ENCODE results near the gene FREM2. TPM values are rescaled to one million over a fixed set of nuclear protein-coding genes. Genes with fewer than 3 reads are reported as not detected.

Gene FREM2
- total and polyA plus RNA-seq, 2 experiments from 2014 or later: 2.4 to 29.8 TPM

DNA sequence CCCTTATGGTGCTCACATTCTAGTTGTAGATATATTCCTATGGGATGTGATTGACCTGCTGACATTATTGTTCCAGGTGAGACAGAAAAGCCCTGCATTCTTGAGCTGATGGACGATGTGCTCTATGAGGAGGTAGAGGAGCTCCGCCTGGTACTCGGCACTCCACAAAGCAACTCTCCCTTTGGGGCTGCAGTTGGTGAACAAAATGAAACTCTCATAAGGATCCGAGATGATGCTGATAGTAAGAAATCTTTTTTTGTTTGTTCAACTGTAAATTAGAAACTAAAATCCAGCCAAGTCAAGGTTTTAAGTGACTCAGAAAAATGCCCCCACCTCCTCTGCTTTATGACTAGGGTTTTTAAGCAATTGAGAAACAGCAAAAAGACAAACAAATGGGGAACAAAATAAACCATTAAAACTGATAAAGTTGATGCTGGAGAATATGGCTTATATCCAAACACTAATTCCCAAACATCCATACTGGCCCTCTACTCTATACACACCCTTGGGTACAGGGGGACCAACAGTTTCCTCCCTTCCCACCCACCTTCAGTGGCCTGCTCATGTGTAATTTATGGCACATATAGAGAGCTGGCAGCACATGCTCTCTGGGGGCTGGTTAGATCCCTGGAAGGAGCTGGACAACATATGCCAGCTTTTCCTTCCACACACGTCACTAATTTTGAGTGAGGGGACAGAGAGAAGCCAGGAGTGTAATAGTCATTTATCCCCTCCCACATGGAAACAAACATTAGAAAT is 164.2 kb downstream of the FREM2 start:
- Histone ChIP-seq H3K36me3 (ENCODE audit: insufficient read depth) (no peaks in the 10 kb centered on the region; the same call in 1 of the 2 replicates), H3K4me1 (ENCODE audit: insufficient read depth) (peaks cover 9% of the 10 kb centered on the region; the same call in 1 of the 2 replicates), H4K20me1 (replicated peaks; ENCODE audit: insufficient read depth) (no peaks in the 10 kb centered on the region), H3K4me3 (no peak overlapping the region), H3K27ac (ENCODE audit: low read depth) (no peak overlapping the region), H2AFZ (no peak overlapping the region), H3K9me2 (ENCODE audit: insufficient read depth) (no peaks in the 10 kb centered on the region), H3K27me3 (ENCODE audit: insufficient read depth) (no peaks in the 10 kb centered on the region), H3F3A (replicated peaks; ENCODE audit: low read depth) (no peaks in the 10 kb centered on the region), H3K79me2 (replicated peaks; ENCODE audit: insufficient read depth) (no peaks in the 10 kb centered on the region), H3K4me2 (no peak overlapping the region)
- Mint-ChIP-seq H3K4me1 (peaks cover 5% of the 10 kb centered on the region; the same call in 2 of the 3 replicates), H3K27me3 (ENCODE audit: insufficient read depth, low read depth, poor library complexity) (no peaks in the 10 kb centered on the region), H3K4me3 (no peak overlapping the region), H3K36me3 (ENCODE audit: low read depth) (peaks cover 15% of the 10 kb centered on the region; the same call in 2 of the 3 replicates), H3K27ac (peak overlapping the region; percentile 28; the same call in 1 of the 2 replicates), H3K9me3 (no peaks in the 10 kb centered on the region)
- TF ChIP-seq POLR2AphosphoS5 (IDR thresholded peaks at IDR 0.05; ENCODE audit: low read depth) (no peak), ZNF114 (CRISPR knock-in tag; IDR thresholded peaks at IDR 0.05) (no peak), NANOG (IDR thresholded peaks at IDR 0.05; ENCODE audit: borderline replicate concordance) (no peak), STAT1 (IDR thresholded peaks at IDR 0.05; ENCODE audit: unreplicated experiment) (no peak), ZNF331 (CRISPR knock-in tag; IDR thresholded peaks at IDR 0.05; ENCODE audit: low read depth) (no peak), CREB1 (CRISPR knock-in tag; IDR thresholded peaks at IDR 0.05; ENCODE audit: low read depth) (no peak), EZH2 (IDR thresholded peaks at IDR 0.05; ENCODE audit: low read depth, unreplicated experiment) (no peak), JUNB (IDR thresholded peaks at IDR 0.05; ENCODE audit: unreplicated experiment) (no peak), EZH2phosphoT487 (IDR thresholded peaks at IDR 0.05; ENCODE audit: unreplicated experiment) (no peak)
- TF ChIP-seq, protein P1, sequence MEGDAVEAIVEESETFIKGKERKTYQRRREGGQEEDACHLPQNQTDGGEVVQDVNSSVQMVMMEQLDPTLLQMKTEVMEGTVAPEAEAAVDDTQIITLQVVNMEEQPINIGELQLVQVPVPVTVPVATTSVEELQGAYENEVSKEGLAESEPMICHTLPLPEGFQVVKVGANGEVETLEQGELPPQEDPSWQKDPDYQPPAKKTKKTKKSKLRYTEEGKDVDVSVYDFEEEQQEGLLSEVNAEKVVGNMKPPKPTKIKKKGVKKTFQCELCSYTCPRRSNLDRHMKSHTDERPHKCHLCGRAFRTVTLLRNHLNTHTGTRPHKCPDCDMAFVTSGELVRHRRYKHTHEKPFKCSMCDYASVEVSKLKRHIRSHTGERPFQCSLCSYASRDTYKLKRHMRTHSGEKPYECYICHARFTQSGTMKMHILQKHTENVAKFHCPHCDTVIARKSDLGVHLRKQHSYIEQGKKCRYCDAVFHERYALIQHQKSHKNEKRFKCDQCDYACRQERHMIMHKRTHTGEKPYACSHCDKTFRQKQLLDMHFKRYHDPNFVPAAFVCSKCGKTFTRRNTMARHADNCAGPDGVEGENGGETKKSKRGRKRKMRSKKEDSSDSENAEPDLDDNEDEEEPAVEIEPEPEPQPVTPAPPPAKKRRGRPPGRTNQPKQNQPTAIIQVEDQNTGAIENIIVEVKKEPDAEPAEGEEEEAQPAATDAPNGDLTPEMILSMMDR (conservative IDR thresholded peaks at IDR 0.05; ENCODE audit: low read depth in 2 of 2): no peak
- TF ChIP-seq, protein P2, sequence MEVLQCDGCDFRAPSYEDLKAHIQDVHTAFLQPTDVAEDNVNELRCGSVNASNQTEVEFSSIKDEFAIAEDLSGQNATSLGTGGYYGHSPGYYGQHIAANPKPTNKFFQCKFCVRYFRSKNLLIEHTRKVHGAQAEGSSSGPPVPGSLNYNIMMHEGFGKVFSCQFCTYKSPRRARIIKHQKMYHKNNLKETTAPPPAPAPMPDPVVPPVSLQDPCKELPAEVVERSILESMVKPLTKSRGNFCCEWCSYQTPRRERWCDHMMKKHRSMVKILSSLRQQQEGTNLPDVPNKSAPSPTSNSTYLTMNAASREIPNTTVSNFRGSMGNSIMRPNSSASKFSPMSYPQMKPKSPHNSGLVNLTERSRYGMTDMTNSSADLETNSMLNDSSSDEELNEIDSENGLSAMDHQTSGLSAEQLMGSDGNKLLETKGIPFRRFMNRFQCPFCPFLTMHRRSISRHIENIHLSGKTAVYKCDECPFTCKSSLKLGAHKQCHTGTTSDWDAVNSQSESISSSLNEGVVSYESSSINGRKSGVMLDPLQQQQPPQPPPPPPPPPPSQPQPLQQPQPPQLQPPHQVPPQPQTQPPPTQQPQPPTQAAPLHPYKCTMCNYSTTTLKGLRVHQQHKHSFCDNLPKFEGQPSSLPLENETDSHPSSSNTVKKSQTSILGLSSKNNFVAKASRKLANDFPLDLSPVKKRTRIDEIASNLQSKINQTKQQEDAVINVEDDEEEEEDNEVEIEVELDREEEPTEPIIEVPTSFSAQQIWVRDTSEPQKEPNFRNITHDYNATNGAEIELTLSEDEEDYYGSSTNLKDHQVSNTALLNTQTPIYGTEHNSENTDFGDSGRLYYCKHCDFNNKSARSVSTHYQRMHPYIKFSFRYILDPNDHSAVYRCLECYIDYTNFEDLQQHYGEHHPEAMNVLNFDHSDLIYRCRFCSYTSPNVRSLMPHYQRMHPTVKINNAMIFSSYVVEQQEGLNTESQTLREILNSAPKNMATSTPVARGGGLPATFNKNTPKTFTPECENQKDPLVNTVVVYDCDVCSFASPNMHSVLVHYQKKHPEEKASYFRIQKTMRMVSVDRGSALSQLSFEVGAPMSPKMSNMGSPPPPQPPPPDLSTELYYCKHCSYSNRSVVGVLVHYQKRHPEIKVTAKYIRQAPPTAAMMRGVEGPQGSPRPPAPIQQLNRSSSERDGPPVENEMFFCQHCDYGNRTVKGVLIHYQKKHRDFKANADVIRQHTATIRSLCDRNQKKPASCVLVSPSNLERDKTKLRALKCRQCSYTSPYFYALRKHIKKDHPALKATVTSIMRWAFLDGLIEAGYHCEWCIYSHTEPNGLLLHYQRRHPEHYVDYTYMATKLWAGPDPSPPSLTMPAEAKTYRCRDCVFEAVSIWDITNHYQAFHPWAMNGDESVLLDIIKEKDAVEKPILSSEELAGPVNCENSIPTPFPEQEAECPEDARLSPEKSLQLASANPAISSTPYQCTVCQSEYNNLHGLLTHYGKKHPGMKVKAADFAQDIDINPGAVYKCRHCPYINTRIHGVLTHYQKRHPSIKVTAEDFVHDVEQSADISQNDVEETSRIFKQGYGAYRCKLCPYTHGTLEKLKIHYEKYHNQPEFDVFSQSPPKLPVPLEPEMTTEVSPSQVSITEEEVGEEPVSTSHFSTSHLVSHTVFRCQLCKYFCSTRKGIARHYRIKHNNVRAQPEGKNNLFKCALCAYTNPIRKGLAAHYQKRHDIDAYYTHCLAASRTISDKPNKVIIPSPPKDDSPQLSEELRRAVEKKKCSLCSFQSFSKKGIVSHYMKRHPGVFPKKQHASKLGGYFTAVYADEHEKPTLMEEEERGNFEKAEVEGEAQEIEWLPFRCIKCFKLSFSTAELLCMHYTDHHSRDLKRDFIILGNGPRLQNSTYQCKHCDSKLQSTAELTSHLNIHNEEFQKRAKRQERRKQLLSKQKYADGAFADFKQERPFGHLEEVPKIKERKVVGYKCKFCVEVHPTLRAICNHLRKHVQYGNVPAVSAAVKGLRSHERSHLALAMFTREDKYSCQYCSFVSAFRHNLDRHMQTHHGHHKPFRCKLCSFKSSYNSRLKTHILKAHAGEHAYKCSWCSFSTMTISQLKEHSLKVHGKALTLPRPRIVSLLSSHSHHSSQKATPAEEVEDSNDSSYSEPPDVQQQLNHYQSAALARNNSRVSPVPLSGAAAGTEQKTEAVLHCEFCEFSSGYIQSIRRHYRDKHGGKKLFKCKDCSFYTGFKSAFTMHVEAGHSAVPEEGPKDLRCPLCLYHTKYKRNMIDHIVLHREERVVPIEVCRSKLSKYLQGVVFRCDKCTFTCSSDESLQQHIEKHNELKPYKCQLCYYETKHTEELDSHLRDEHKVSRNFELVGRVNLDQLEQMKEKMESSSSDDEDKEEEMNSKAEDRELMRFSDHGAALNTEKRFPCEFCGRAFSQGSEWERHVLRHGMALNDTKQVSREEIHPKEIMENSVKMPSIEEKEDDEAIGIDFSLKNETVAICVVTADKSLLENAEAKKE (CRISPR knock-in tag; IDR thresholded peaks at IDR 0.05): no peak
- TF ChIP-seq, protein P3, sequence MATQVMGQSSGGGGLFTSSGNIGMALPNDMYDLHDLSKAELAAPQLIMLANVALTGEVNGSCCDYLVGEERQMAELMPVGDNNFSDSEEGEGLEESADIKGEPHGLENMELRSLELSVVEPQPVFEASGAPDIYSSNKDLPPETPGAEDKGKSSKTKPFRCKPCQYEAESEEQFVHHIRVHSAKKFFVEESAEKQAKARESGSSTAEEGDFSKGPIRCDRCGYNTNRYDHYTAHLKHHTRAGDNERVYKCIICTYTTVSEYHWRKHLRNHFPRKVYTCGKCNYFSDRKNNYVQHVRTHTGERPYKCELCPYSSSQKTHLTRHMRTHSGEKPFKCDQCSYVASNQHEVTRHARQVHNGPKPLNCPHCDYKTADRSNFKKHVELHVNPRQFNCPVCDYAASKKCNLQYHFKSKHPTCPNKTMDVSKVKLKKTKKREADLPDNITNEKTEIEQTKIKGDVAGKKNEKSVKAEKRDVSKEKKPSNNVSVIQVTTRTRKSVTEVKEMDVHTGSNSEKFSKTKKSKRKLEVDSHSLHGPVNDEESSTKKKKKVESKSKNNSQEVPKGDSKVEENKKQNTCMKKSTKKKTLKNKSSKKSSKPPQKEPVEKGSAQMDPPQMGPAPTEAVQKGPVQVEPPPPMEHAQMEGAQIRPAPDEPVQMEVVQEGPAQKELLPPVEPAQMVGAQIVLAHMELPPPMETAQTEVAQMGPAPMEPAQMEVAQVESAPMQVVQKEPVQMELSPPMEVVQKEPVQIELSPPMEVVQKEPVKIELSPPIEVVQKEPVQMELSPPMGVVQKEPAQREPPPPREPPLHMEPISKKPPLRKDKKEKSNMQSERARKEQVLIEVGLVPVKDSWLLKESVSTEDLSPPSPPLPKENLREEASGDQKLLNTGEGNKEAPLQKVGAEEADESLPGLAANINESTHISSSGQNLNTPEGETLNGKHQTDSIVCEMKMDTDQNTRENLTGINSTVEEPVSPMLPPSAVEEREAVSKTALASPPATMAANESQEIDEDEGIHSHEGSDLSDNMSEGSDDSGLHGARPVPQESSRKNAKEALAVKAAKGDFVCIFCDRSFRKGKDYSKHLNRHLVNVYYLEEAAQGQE (IDR thresholded peaks at IDR 0.05; ENCODE audit: unreplicated experiment): no peak
- TF ChIP-seq, protein P4, sequence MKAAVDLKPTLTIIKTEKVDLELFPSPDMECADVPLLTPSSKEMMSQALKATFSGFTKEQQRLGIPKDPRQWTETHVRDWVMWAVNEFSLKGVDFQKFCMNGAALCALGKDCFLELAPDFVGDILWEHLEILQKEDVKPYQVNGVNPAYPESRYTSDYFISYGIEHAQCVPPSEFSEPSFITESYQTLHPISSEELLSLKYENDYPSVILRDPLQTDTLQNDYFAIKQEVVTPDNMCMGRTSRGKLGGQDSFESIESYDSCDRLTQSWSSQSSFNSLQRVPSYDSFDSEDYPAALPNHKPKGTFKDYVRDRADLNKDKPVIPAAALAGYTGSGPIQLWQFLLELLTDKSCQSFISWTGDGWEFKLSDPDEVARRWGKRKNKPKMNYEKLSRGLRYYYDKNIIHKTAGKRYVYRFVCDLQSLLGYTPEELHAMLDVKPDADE (IDR thresholded peaks at IDR 0.05): no peak
- ATAC-seq: no peak
- DNase-seq (ENCODE audit: low spot score): no peak

All from GM23338 (cell line).